CD4-positive, alpha-beta T cell (primary cell): Measurements from ENCODE around the gene APOM. TPM values are rescaled to one million over a fixed set of nuclear protein-coding genes. Genes with fewer than 3 reads are reported as not detected.

Source experiments
- ATAC-seq: fragments of 200-7000 bp; cut with Tn5 transposase; one replicate; pipeline ENCODE4 v1.10.0; 2022; ENCODE audit warnings: mild to moderate bottlenecking; ENCODE audit not compliant: poor library complexity
- CTCF ChIA-PET: fragments of 350-600 bp; sonication (Branson Sonifier 250); formaldehyde crosslinking; loops from one replicate; lab custom pipeline; 2021; ENCODE audit warnings: antibody characterized with exemption, inconsistent platforms; lab: Charles Lee
- POLR2A ChIA-PET: fragments of 350-600 bp; sonication (Branson Sonifier 250); formaldehyde crosslinking; loops from one replicate; lab custom pipeline; 2021; ENCODE audit warnings: antibody characterized with exemption, inconsistent platforms; lab: Charles Lee
- DNase-seq, 14 experiments: peaks; one replicate each; pipeline ENCODE4 v3.0.0-alpha.2; 2013 to 2020; ENCODE audit warnings: mixed read lengths in 2 of 14
- H3K27ac ChIP-seq, 2 donors: one replicate each; pipeline versions ENCODE4 v1.5.1 to v1.7.0; 2013; ENCODE audit warnings: low read length in 2 of 2, low read depth in 1 of 2, mild to moderate bottlenecking in 1 of 2
- H3K27me3 ChIP-seq, 2 experiments: 1 replicate in 1 of 2; 2 replicates in 1 of 2; pipeline versions ENCODE4 v1.6.1 to v1.7.0; 2013; ENCODE audit warnings: low read length in 2 of 2, control low read depth in 1 of 2, mild to moderate bottlenecking in 1 of 2, moderate library complexity in 1 of 2; ENCODE audit not compliant: insufficient read depth in 2 of 2, control insufficient read depth in 1 of 2
- H3K36me3 ChIP-seq: one replicate; pipeline ENCODE4 v1.6.1; 2013; ENCODE audit warnings: low read length, control low read depth; ENCODE audit not compliant: insufficient read depth
- H3K4me1 ChIP-seq: one replicate; pipeline ENCODE4 v1.6.1; 2013; ENCODE audit warnings: low read length, control low read depth; ENCODE audit not compliant: insufficient read depth
- H3K4me3 ChIP-seq: one replicate; pipeline ENCODE4 v1.5.1; 2013; ENCODE audit warnings: mild to moderate bottlenecking, low read length, moderate library complexity
- H3K9me3 ChIP-seq, 2 experiments: 1 replicate in 1 of 2; 2 replicates in 1 of 2; pipeline versions ENCODE4 v1.6.1 to v1.7.0; 2013; ENCODE audit warnings: low read length in 2 of 2, mild to moderate bottlenecking in 2 of 2, control low read depth in 1 of 2, moderate library complexity in 1 of 2; ENCODE audit not compliant: control insufficient read depth in 1 of 2, insufficient read depth in 1 of 2
- H3K27ac Mint-ChIP-seq: one replicate; pipeline ENCODE4 v1.8.0; 2020; ENCODE audit warnings: mixed read lengths
- H3K27me3 Mint-ChIP-seq: one replicate; pipeline ENCODE4 v1.8.0; 2021; ENCODE audit warnings: mixed read lengths
- H3K36me3 Mint-ChIP-seq: one replicate; pipeline ENCODE4 v1.8.0; 2021; ENCODE audit warnings: low read depth, mixed read lengths
- H3K4me1 Mint-ChIP-seq: one replicate; pipeline ENCODE4 v1.8.0; 2021; ENCODE audit warnings: low read depth, mixed read lengths
- H3K4me3 Mint-ChIP-seq: one replicate; pipeline ENCODE4 v1.8.0; 2020; ENCODE audit warnings: mild to moderate bottlenecking, mixed read lengths
- H3K9me3 Mint-ChIP-seq: one replicate; pipeline ENCODE4 v1.8.0; 2020; ENCODE audit warnings: mixed read lengths
- CTCF ChIP-seq: fragments of 200-600 bp; IDR thresholded peaks from one replicate; pipeline ENCODE4 v1.8.0; 2022; ENCODE audit warnings: antibody characterized with exemption, mild to moderate bottlenecking
- intact Hi-C, 2 experiments: fragments of 100-400 bp; cut with DNase I in 1 of 2; cut with micrococcal nuclease in 1 of 2; formaldehyde crosslinking; loops; one replicate each; pipeline versions ENCODE4 v1.15.1 to v1.9.0; 2023 to 2025; cut with DNase I, micrococcal nuclease
- microRNA-seq: library from miRNA; unstranded; fragments of <30 nt; microRNA quantifications from one replicate; pipeline ENCODE4 v1.2.0, GENCODE V29; 2021; ENCODE audit warnings: borderline microRNAs expressed, borderline replicate concordance
- total RNA-seq, 174 experiments: library from RNA in 2 of 174; stranded (reverse) in 2 of 174; gene quantifications; one replicate each; pipeline ENCODE4 v1.2.3 and lab custom pipeline; 2021 to 2026

Gene APOM
- total RNA-seq, 2 experiments from 2014 or later = 4.2 to 4.6 TPM

GRCh38 chr6:31706599-31706998, 50.9 kb downstream of the APOM start, which contains the start of gene LY6G6F:
Gene LY6G6F, plus strand, starts transcription at chr6:31706866. Its CDS starts 41 bp downstream, at chr6:31706907.
- Mint-ChIP-seq H3K36me3 (peaks cover 11% of the 10 kb centered on the region), H3K4me1 (peaks cover 17% of the 10 kb centered on the region), H3K27me3 (no peaks in the 10 kb centered on the region), H3K9me3 (no peaks in the 10 kb centered on the region), H3K4me3 (no peak within 1 kb of the TSS), H3K27ac (no peak within 1 kb of the TSS)
- ChIA-PET CTCF (interaction anchor here (0.7 kb wide), 1 partner anchor 78 kb away, joined by 4 read pairs; no protein-coding TSS in a partner anchor), POLR2A (interaction anchor here (1.8 kb wide), 1 partner anchor 87 kb away, joined by 5 read pairs; no protein-coding TSS in a partner anchor)
- no peak for ATAC-seq
- no peak within 1 kb of the TSS for H3K27ac ChIP-seq
- H3K4me1 ChIP-seq = peaks cover 29% of the 10 kb centered on the region
- no peak for DNase-seq
- no peaks in the 10 kb centered on the region for H3K36me3 ChIP-seq
- no peaks in the 10 kb centered on the region for H3K27me3 ChIP-seq
- intact Hi-C loops = no loop called here
- no peak for TF ChIP-seq CTCF
- H3K9me3 ChIP-seq = no peaks in the 10 kb centered on the region
- no peak within 1 kb of the TSS for H3K4me3 ChIP-seq

- Mint-ChIP-seq H3K9me3 (no peaks in the 10 kb centered on the region), H3K27me3 (no peaks in the 10 kb centered on the region), H3K4me1 (peaks cover 13% of the 10 kb centered on the region), H3K36me3 (peaks cover 2% of the 10 kb centered on the region), H3K27ac (no peak overlapping the region), H3K4me3 (no peak overlapping the region)
- Histone ChIP-seq H3K4me1 (peaks cover 20% of the 10 kb centered on the region), H3K36me3 (no peaks in the 10 kb centered on the region), H3K27me3 (no peaks in the 10 kb centered on the region), H3K4me3 (no peak overlapping the region), H3K27ac (no peak overlapping the region), H3K9me3 (no peaks in the 10 kb centered on the region)
- ATAC-seq (no peak), DNase-seq (no peak)
- ChIA-PET POLR2A (interaction anchor here (1.8 kb wide), 1 partner anchor 88 kb away, joined by 5 read pairs; no protein-coding TSS in a partner anchor), CTCF (no interaction called here)
- TF ChIP-seq CTCF = no peak
- intact Hi-C loops = no loop called here
Measured at GRCh38 chr6:31707701-31708100, 52.0 kb downstream of the APOM start.

Small RNAs within 50 kb of the gene (microRNA-seq; reads per million reads assigned to microRNA genes)
- gene MIR4646 = not detected
- gene MIR6832 = not detected

Other genes starting within 250 kb of the APOM start
- gene MICB, start 157.7 kb upstream of the APOM start, total RNA-seq = 10 to 100 TPM; 14.3 to 14.7 TPM
- not detected for gene MCCD1, start 126.9 kb upstream of the APOM start, total RNA-seq
- 100 to 1,000 TPM; 483 to 498 TPM for gene DDX39B, start 113.9 kb upstream of the APOM start, total RNA-seq
- gene ATP6V1G2, start 109.3 kb upstream of the APOM start, total RNA-seq = 1 to 10 TPM; 2.6 to 3.3 TPM
- gene NFKBIL1, start 108.3 kb upstream of the APOM start, total RNA-seq = 1 to 10 TPM; 7.6 to 9.3 TPM
- gene LTA, start 83.6 kb upstream of the APOM start, total RNA-seq = 10 to 100 TPM; 15.4 to 16.7 TPM
- gene TNF, start 80.3 kb upstream of the APOM start, total RNA-seq = 10 to 100 TPM; 33.1 to 34.2 TPM
- gene LTB, start 73.5 kb upstream of the APOM start, total RNA-seq = 100 to 1,000 TPM; 239 to 244 TPM
- 10 to 100 TPM in 1 of 2 experiments, 1 to 10 TPM in 1; 8.9 to 10.3 TPM for gene LST1, start 69.6 kb upstream of the APOM start, total RNA-seq
- 1 to 10 TPM; 2.3 to 2.6 TPM for gene NCR3, start 62.9 kb upstream of the APOM start, total RNA-seq
- 10 to 100 TPM; 31.8 to 35.5 TPM for gene AIF1, start 40.7 kb upstream of the APOM start, total RNA-seq
- gene PRRC2A, start 35.2 kb upstream of the APOM start, total RNA-seq = 100 to 1,000 TPM; 206 to 215 TPM
- gene BAG6, start 3.2 kb upstream of the APOM start, total RNA-seq = 100 to 1,000 TPM; 211 TPM
- 10 to 100 TPM in 1 of 2 experiments, 1 to 10 TPM in 1; 9.6 to 10.5 TPM for gene C6orf47, start 4.9 kb downstream of the APOM start, total RNA-seq
- 10 to 100 TPM in 1 of 2 experiments, 1 to 10 TPM in 1; 9.8 to 11.0 TPM for gene GPANK1, start 9.1 kb downstream of the APOM start, total RNA-seq
- 10 to 100 TPM; 88.0 to 92.6 TPM for gene CSNK2B, start 10.2 kb downstream of the APOM start, total RNA-seq
- 10 to 100 TPM; 27.0 to 28.0 TPM for gene LY6G5B, start 14.1 kb downstream of the APOM start, total RNA-seq
- under 1 TPM; 0.49 to 0.67 TPM for gene LY6G5C, start 25.2 kb downstream of the APOM start, total RNA-seq
- gene ABHD16A, start 47.4 kb downstream of the APOM start, total RNA-seq = 10 to 100 TPM; 52.3 to 59.3 TPM
- gene LY6G6F, start 51.0 kb downstream of the APOM start, total RNA-seq = not detected
- gene LY6G6D, start 59.5 kb downstream of the APOM start, total RNA-seq = not detected
- gene LY6G6C, start 65.9 kb downstream of the APOM start, total RNA-seq = not detected
- gene MPIG6B, start 67.5 kb downstream of the APOM start, total RNA-seq = under 1 TPM; 0.11 to 0.17 TPM
- gene DDAH2, start 73.4 kb downstream of the APOM start, total RNA-seq = 1 to 10 TPM; 3.0 to 3.3 TPM
- gene CLIC1, start 80.6 kb downstream of the APOM start, total RNA-seq = 10 to 100 TPM; 61.2 to 61.5 TPM
- gene MSH5, start 84.1 kb downstream of the APOM start, total RNA-seq = 10 to 100 TPM; 13.6 to 13.7 TPM
- 1 to 10 TPM; 2.7 to 2.8 TPM for gene SAPCD1, start 106.8 kb downstream of the APOM start, total RNA-seq
- 1 to 10 TPM; 1.7 TPM for gene VWA7, start 121.4 kb downstream of the APOM start, total RNA-seq
- gene VARS1, start 139.9 kb downstream of the APOM start, total RNA-seq = 10 to 100 TPM; 43.9 to 44.2 TPM
- 10 to 100 TPM; 12.6 to 13.7 TPM for gene LSM2, start 151.1 kb downstream of the APOM start, total RNA-seq
- 1 to 10 TPM; 1.7 to 1.8 TPM for gene HSPA1L, start 159.4 kb downstream of the APOM start, total RNA-seq
- 1 to 10 TPM; 8.1 to 9.8 TPM for gene HSPA1A, start 159.6 kb downstream of the APOM start, total RNA-seq
- gene HSPA1B, start 171.8 kb downstream of the APOM start, total RNA-seq = 1 to 10 TPM; 8.3 to 9.8 TPM
- 10 to 100 TPM; 19.7 to 21.1 TPM for gene NEU1, start 206.9 kb downstream of the APOM start, total RNA-seq
- under 1 TPM in 1 of 2 experiments, not detected in 1; 0.20 TPM for gene SLC44A4, start 223.1 kb downstream of the APOM start, total RNA-seq
- gene EHMT2, start 241.8 kb downstream of the APOM start, total RNA-seq = 10 to 100 TPM; 36.3 to 36.6 TPM
- gene ZBTB12, start 246.2 kb downstream of the APOM start, total RNA-seq = under 1 TPM; 0.28 to 0.33 TPM